OCI-LY7 (cell line): Measurements from ENCODE around the gene E2F4. TPM values are rescaled to one million over a fixed set of nuclear protein-coding genes. Genes with fewer than 3 reads are reported as not detected.

Experiments used
- BruUV-seq: library from RNA; stranded (reverse); fragments of 400-500 nt; replicated peaks from 2 replicates; lab custom pipeline; 2021; lab: Mats Ljungman, UMichigan
- CTCF ChIA-PET: fragments of 300-600 bp; sonication (Branson Sonifier 250); formaldehyde crosslinking; loops from one replicate; lab custom pipeline; 2022; ENCODE audit warnings: antibody characterized with exemption; ENCODE audit not compliant: unreplicated experiment; lab: Charles Lee
- POLR2A ChIA-PET: fragments of 300-600 bp; sonication (Branson Sonifier 250); formaldehyde crosslinking; loops from one replicate; lab custom pipeline; 2022; ENCODE audit warnings: antibody characterized with exemption; lab: Charles Lee
- DNase-seq: peaks from one replicate; pipeline ENCODE4 v3.0.0-alpha.2; 2015; ENCODE audit warnings: low spot score
- H2AFZ ChIP-seq: fragments of 200-600 bp; sonication (generic), shearing (Covaris generic); 2 replicates; pipeline ENCODE4 v1.6.1; 2014; ENCODE audit warnings: mild to moderate bottlenecking, antibody characterized with exemption, low read length, moderate library complexity
- H3K27ac ChIP-seq: fragments of 200-600 bp; sonication (generic); 2 replicates; pipeline ENCODE4 v1.5.1; 2014; ENCODE audit warnings: mixed run types, low read depth, mild to moderate bottlenecking, moderate library complexity, low read length, inconsistent platforms; ENCODE audit not compliant: poor library complexity, severe bottlenecking
- H3K36me3 ChIP-seq: fragments of 200-600 bp; sonication (generic); 2 replicates; pipeline ENCODE4 v1.6.1; 2014; ENCODE audit warnings: mild to moderate bottlenecking, antibody characterized with exemption, low read length, moderate library complexity, mixed read lengths; ENCODE audit not compliant: insufficient read depth
- H3K4me1 ChIP-seq: fragments of 200-600 bp; sonication (generic); 2 replicates; pipeline ENCODE4 v1.5.1; 2014; ENCODE audit warnings: mild to moderate bottlenecking, low read length; ENCODE audit not compliant: insufficient read depth, poor library complexity, severe bottlenecking
- H3K4me2 ChIP-seq: fragments of 200-600 bp; sonication (generic); 2 replicates; pipeline ENCODE4 v1.6.1; 2014; ENCODE audit warnings: mild to moderate bottlenecking, low read length
- H3K4me3 ChIP-seq: fragments of 200-600 bp; sonication (generic); 2 replicates; pipeline ENCODE4 v1.5.1; 2014; ENCODE audit warnings: mild to moderate bottlenecking, low read depth, low read length; ENCODE audit not compliant: poor library complexity, severe bottlenecking
- H3K79me2 ChIP-seq: fragments of 200-600 bp; sonication (generic); 2 replicates; pipeline ENCODE4 v1.6.1; 2016; ENCODE audit warnings: low read depth, mild to moderate bottlenecking, low read length, moderate library complexity, mixed read lengths; ENCODE audit not compliant: insufficient read depth
- H3K9me2 ChIP-seq: fragments of 200-600 bp; sonication (generic); 2 replicates; pipeline ENCODE4 v1.6.1; 2016; ENCODE audit warnings: mild to moderate bottlenecking, low read length, mixed read lengths; ENCODE audit not compliant: insufficient read depth
- H3K9me3 ChIP-seq: fragments of 200-600 bp; sonication (generic); 2 replicates; pipeline ENCODE4 v1.6.1; 2014; ENCODE audit warnings: mild to moderate bottlenecking, mixed run types, low read length, mixed read lengths
- H4K20me1 ChIP-seq: fragments of 200-600 bp; sonication (generic); 2 replicates; pipeline ENCODE4 v1.6.1; 2014; ENCODE audit warnings: mild to moderate bottlenecking, antibody characterized with exemption, low read length, moderate library complexity, mixed read lengths; ENCODE audit not compliant: insufficient read depth
- CTCF ChIP-seq: fragments of 200-600 bp; sonication (generic); conservative IDR thresholded peaks from 2 replicates; pipeline ENCODE4 v1.5.1; 2014; ENCODE audit warnings: mild to moderate bottlenecking, antibody characterized with exemption, low read length, moderate library complexity, mixed read lengths
- EZH2phosphoT487 ChIP-seq: fragments of 200-600 bp; sonication (generic); IDR thresholded peaks from 2 replicates; pipeline ENCODE4 v1.6.1; 2018; ENCODE audit warnings: low read depth, borderline replicate concordance, mild to moderate bottlenecking, mixed run types, antibody characterized with exemption, low read length, moderate library complexity, mixed read lengths
- intact Hi-C: fragments of 100-400 bp; cut with micrococcal nuclease; formaldehyde crosslinking; loops from one replicate; pipeline ENCODE4 v1.10.0; 2022; ENCODE audit not compliant: unreplicated experiment
- total RNA-seq, 2 experiments: library from RNA; depleted of rRNA in 1 of 2; stranded (reverse); fragments of >200 nt in 1 of 2; shearing (Covaris generic) in 1 of 2; gene quantifications; 2 replicates each; pipeline ENCODE4 v1.2.3, GENCODE V29; 2014 to 2022

The E2F4 gene
- total RNA-seq, 2 experiments from 2014 or later: 124 to 157 TPM

GRCh38 chr16:67206838-67207248, 14.9 kb downstream of the E2F4 start:
- no peak for DNase-seq
- Histone ChIP-seq H4K20me1 (no peaks in the 10 kb centered on the region), H3K27ac (no peak overlapping the region), H3K9me2 (no peaks in the 10 kb centered on the region), H3K9me3 (no peaks in the 10 kb centered on the region), H2AFZ (no peak overlapping the region), H3K4me1 (no peaks in the 10 kb centered on the region), H3K4me2 (no peak overlapping the region), H3K4me3 (no peak overlapping the region), H3K79me2 (no peaks in the 10 kb centered on the region), H3K36me3 (peaks cover 27% of the 10 kb centered on the region)
- intact Hi-C loops: no loop called here
- CTCF ChIA-PET: no interaction called here
- POLR2A ChIA-PET: no interaction called here
- no TSS peak for BruUV-seq
- TF ChIP-seq CTCF (no peak), EZH2phosphoT487 (no peak)

DNA sequence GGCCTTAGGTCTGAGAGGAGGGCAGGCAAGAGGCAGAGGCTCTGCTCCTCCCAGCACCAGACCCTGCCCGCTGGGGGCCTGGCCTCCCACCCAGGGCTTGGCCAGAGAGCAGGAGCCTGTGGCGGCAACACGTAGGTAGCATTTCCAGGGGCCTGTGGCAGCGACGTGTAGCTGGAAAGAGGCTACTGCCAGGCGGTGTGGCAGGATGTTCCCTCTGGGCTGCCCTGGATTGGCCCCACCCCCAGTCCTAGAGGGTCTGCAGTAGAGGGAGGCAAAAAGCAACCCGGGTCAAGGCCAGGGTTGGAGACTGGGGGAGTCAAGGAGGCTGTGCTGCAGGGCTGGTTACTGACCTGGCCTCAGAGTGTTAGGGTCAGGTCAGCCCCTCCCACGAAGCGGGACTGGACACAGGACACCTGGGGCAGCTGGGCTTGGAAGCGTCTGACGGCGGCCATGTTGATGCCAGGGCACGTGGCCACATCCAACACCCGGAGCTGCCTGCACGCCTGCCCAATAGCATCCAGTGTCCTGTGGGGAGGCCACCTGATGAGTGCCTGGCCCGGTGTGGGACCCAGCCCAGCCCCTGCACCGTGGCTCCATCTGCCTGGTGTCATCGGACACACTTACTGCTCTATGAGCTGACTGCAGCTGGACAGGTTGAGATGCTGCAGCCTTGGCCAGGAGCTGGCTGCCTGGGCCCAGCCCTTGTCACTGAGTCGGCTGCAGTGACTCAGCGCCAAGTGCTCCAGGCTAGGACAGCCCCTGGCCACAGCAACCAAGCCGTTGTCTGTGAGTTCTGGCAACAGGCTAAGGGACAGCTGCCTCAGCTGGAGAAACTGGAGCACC, 15.5 kb downstream of the E2F4 start:
- Histone ChIP-seq H4K20me1 (no peaks in the 10 kb centered on the region), H3K9me2 (no peaks in the 10 kb centered on the region), H3K4me3 (no peak overlapping the region), H3K9me3 (no peaks in the 10 kb centered on the region), H3K36me3 (peaks cover 21% of the 10 kb centered on the region), H3K27ac (no peak overlapping the region), H3K4me2 (no peak overlapping the region), H2AFZ (no peak overlapping the region), H3K4me1 (no peaks in the 10 kb centered on the region), H3K79me2 (no peaks in the 10 kb centered on the region)
- CTCF ChIA-PET: no interaction called here
- POLR2A ChIA-PET: no interaction called here
- intact Hi-C loops: no loop called here
- TF ChIP-seq EZH2phosphoT487: no peak
- TF ChIP-seq CTCF: no peak
- BruUV-seq: no TSS peak
- no peak for DNase-seq
